NT2/D1 (cell line): ENCODE measurements around the gene MYL9.

Experiments used
- DNase-seq: peaks from one replicate; pipeline ENCODE4 v3.0.0-alpha.2; 2011; ENCODE audit warnings: low read depth, low spot score
- H3K27me3 ChIP-seq: 2 replicates; pipeline ENCODE4 v1.6.0; 2011; ENCODE audit warnings: mild to moderate bottlenecking; ENCODE audit not compliant: insufficient read length, insufficient read depth
- H3K36me3 ChIP-seq: 2 replicates; pipeline ENCODE4 v1.6.1; 2011; ENCODE audit warnings: mild to moderate bottlenecking, low read length, mixed read lengths; ENCODE audit not compliant: insufficient read depth, insufficient read length
- H3K4me1 ChIP-seq: 2 replicates; pipeline ENCODE4 v1.5.1; 2011; ENCODE audit not compliant: insufficient read depth, insufficient read length
- H3K4me3 ChIP-seq: 2 replicates; pipeline ENCODE4 v1.5.1; 2011; ENCODE audit warnings: low read depth; ENCODE audit not compliant: insufficient read length
- H3K9ac ChIP-seq: 2 replicates; pipeline ENCODE4 v1.6.0; 2011; ENCODE audit warnings: low read depth; ENCODE audit not compliant: insufficient read length
- H3K9me3 ChIP-seq: 2 replicates; pipeline ENCODE4 v1.5.1; 2011; ENCODE audit warnings: mild to moderate bottlenecking, low read length; ENCODE audit not compliant: insufficient read depth
- SUZ12 ChIP-seq: IDR thresholded peaks from 2 replicates; pipeline ENCODE4 v1.6.1; 2011; ENCODE audit not compliant: insufficient read length, insufficient read depth; ENCODE audit errors: extremely low read depth
- YY1 ChIP-seq: IDR thresholded peaks from 2 replicates; pipeline ENCODE4 v1.6.1; 2011; ENCODE audit not compliant: insufficient read length, insufficient read depth
- ZNF274 ChIP-seq: IDR thresholded peaks from 2 replicates; pipeline ENCODE4 v1.6.1; 2011; ENCODE audit warnings: mild to moderate bottlenecking, low read depth, low read length

The MYL9 gene

DNA sequence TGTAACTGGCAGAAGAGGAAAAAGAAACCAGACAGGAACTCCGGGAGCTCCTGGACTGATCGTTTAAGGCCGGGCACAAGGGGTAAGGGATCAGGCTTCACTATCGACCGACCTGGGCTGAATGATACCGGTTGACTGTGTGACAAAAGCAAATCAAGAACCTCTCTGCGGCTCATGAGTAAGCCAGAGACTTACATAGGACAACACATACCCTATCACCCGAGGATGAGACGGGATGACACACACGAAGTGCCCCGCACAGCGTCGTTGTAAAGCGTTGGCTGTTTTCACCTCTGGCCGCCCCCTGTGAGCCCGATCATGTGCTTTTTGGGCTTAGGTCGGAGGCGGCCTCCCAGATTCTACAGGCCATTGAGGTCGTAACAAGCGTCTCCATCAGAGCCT is 31.4 kb downstream of the MYL9 start:
- no peaks in the 10 kb centered on the region for H3K27me3 ChIP-seq
- H3K4me3 ChIP-seq, result peak overlapping the region; percentile 96
- TF ChIP-seq ZNF274, result no peak
- TF ChIP-seq SUZ12, result no peak
- no peak for TF ChIP-seq YY1
- no peaks in the 10 kb centered on the region for H3K9me3 ChIP-seq
- peaks cover 13% of the 10 kb centered on the region for H3K4me1 ChIP-seq
- peaks cover 5% of the 10 kb centered on the region for H3K36me3 ChIP-seq
- no peak for DNase-seq
- peak overlapping the region; percentile 99 for H3K9ac ChIP-seq

DNA sequence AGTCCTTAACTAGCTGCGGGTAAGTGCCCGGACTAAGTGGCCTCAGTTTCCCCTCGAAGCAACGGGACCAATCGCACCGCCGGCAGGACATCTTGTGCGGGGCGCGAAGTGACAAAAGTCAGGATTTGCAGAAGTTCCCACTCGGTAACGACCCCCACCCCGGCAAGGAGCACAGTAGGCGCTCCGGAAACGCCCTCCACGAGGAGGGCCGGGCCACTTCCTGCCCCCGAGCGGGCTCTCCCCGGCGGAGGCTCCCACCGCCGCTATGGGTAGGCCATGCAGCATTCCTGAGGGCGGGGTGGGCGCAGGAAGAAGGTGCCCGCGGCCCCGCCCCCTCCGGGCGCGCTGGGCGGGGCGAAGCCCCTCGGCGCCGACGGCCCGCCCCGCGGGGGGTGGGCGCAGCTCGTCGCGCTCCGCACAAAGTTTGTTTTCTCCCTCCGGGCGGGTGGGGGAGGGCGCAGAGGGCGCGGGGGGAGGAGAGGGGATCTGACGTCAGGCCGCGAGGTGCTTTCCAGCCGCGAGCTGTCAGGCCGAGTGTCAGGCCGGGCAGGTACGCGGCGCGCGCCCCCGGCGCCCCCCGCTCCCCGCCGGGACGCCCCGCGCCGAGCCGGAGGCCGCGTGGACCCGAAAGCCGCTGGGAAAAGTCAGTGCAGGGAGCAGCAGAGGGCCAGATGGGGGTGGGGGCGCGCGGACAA is 31.9 kb downstream of the MYL9 start, which contains the start of gene TGIF2:
TSS of gene TGIF2 (plus strand) at position 495 of the 695 bp plus-strand sequence. CDS start 5,178 bp downstream, outside the sequence.
- Histone ChIP-seq H3K27me3 (no peaks in the 10 kb centered on the region), H3K9me3 (no peaks in the 10 kb centered on the region), H3K9ac (peak within 1 kb of the TSS; percentile 99), H3K4me1 (peaks cover 13% of the 10 kb centered on the region), H3K4me3 (peak within 1 kb of the TSS; percentile 96), H3K36me3 (peaks cover 10% of the 10 kb centered on the region)
- TF ChIP-seq ZNF274 (no peak), YY1 (no peak), SUZ12 (no peak)
- DNase-seq, result peak; percentile 85

DNA sequence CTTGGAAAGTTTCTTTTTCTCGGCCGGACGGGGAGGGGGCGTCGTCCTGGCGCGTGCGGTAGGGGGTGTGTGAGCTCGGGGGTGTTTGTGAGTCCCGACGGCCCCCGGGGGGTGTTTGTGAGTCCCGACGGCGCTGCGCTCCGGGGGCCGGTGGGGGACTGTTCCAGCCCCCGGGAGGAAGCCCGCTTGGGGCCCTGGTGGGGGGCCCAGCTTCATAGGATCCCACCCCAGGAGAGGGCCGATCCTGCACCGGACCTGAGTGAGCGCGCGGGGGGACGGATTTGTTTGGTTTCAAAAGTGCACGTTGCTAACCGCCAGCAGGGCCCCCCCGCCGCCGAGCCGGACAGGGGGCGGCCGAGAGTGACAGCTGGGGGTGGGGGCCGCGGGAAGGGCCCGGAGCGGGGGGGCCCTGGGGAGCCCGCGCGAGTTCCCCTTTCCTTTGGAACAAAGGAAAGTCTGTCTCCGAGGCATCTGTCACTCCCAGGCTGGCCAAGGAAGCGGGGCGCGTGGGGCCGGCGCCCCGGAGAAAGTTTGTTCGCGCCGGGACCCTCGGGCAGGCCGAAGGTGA is 32.6 kb downstream of the MYL9 start:
- Histone ChIP-seq H3K4me1 (peaks cover 15% of the 10 kb centered on the region), H3K36me3 (peaks cover 16% of the 10 kb centered on the region), H3K9me3 (no peaks in the 10 kb centered on the region), H3K9ac (peak overlapping the region; percentile 82), H3K4me3 (peak overlapping the region; percentile 69), H3K27me3 (no peaks in the 10 kb centered on the region)
- no peak for TF ChIP-seq SUZ12
- no peak for TF ChIP-seq YY1
- TF ChIP-seq ZNF274, result no peak
- no peak for DNase-seq

DNA sequence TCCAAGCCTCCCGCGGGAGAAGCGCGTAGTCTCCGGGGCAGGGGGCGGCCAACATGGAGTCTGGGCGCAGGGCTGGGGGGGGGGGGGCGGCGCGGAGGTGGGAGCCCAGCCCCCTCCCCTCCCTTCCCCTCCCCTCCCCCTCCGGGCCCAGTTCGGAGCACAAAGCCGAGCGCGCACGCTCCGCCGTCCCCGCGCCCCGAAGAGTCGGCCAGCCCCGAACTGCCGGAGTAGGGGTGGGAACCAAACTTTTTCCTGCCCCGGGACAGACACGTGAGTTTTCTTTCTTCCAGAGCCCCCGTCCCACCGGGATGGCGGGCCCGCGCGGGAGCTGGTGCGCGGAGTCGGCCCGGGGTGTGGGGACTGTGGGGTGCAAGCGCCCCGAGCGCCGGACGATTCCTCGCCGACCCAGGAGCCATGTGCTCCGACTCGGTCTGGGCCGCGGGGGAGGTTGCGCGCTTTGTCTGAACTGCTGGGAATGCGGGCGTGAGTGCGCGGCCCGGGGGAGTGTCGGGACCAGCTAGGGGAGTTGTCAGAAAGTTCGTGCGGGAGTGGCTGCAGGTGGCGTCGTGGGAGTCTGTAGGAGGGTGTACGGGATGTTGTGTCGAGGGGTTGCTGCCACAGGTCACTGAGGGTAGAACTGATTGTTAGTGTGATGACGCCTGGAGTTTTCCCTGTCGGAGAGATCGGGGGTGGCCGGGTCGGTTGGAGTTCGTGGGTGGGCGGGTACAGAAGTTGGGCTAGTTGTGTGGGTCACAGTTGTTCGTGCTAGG is 33.2 kb downstream of the MYL9 start:
- H3K9me3 ChIP-seq, result no peaks in the 10 kb centered on the region
- H3K36me3 ChIP-seq, result peaks cover 22% of the 10 kb centered on the region
- peak overlapping the region; percentile 69 for H3K4me3 ChIP-seq
- TF ChIP-seq ZNF274, result no peak
- H3K9ac ChIP-seq, result peak overlapping the region; percentile 93
- H3K27me3 ChIP-seq, result no peaks in the 10 kb centered on the region
- H3K4me1 ChIP-seq, result peaks cover 15% of the 10 kb centered on the region
- DNase-seq, result no peak

DNA sequence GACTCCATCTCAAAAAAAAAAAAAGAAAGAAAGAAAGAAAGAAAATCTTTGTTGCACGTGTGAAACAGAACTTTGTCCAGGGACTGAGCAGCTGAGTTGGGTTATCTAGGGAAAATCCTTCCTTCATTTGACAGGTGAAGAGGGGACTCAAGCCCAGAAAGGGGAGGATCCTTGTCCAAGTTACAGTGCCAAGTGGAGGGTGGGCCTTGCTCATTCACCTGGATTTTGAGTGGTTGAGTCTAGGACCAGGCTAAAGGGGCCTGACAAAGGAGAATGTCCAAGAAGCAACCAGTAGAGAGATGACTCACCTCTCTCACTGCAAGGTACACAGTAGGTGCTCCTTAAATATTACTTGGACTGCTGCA is 34.7 kb downstream of the MYL9 start:
- peaks cover 36% of the 10 kb centered on the region for H3K36me3 ChIP-seq
- no peaks in the 10 kb centered on the region for H3K27me3 ChIP-seq
- DNase-seq, result no peak
- TF ChIP-seq SUZ12, result no peak
- TF ChIP-seq YY1, result no peak
- TF ChIP-seq ZNF274, result no peak
- peaks cover 8% of the 10 kb centered on the region for H3K4me1 ChIP-seq
- no peak overlapping the region for H3K4me3 ChIP-seq
- H3K9me3 ChIP-seq, result no peaks in the 10 kb centered on the region
- H3K9ac ChIP-seq, result no peak overlapping the region

DNA sequence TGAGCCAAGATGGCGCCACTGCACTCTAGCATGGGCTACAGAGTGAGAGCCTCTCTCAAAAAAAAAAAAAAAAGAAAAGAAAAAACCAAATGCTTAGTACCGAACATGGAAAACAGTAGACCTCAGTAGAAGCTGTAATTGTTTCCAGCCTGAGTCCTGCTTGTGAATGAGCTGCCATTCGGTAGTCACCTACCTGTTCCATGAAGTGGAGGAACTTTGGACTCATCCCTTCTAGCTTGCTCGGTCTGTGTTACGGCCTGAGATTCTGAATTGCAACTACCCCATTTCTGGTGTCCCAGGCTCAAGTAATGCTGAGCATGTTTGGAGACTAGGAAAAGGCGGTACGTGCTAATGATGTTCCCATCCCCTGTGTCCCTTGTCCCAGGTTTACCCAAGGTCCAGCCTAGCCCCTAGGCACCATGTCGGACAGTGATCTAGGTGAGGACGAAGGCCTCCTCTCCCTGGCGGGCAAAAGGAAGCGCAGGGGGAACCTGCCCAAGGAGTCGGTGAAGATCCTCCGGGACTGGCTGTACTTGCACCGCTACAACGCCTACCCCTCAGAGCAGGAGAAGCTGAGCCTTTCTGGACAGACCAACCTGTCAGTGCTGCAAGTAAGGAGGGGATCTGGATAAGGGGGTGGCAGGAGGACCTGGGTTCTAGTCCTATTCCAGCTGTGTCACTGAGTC is 37.2 kb downstream of the MYL9 start:
- TF ChIP-seq YY1 (no peak), ZNF274 (no peak), SUZ12 (no peak)
- peaks cover 54% of the 10 kb centered on the region for H3K36me3 ChIP-seq
- H3K4me3 ChIP-seq, result no peak overlapping the region
- H3K9me3 ChIP-seq, result no peaks in the 10 kb centered on the region
- DNase-seq, result no peak
- no peak overlapping the region for H3K9ac ChIP-seq
- no peaks in the 10 kb centered on the region for H3K27me3 ChIP-seq
- H3K4me1 ChIP-seq, result peaks cover 13% of the 10 kb centered on the region

DNA sequence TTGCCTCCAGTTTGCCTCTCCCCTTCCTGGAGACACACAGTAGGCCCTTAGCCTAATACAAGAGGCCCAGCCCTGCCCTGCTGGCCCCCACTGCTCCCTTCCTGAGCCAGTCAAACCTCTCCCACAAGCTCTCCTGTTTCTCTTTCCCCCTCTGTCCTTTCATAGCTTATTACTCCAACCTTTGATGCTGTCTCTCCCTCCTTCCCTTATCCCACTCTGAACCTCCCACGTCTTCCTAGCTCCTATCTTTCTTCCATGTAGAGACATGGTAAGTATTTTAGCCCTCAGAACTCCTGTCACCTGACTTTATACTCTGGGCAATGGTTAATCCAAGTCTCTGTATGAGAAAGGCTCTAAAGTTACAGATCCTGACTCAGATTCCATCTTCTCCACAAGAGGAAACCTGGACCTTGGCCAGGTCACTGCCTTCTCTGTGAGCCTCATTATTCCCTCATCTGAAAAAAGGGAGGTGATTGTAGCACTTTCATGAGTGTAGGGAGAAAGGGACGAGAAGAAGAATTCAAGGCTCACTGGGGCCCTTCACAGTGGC is 38.8 kb downstream of the MYL9 start:
- Histone ChIP-seq H3K9ac (no peak overlapping the region), H3K36me3 (peaks cover 57% of the 10 kb centered on the region), H3K4me1 (peaks cover 19% of the 10 kb centered on the region), H3K9me3 (no peaks in the 10 kb centered on the region), H3K27me3 (no peaks in the 10 kb centered on the region), H3K4me3 (no peak overlapping the region)
- TF ChIP-seq YY1 (no peak), ZNF274 (no peak), SUZ12 (no peak)
- no peak for DNase-seq
